ENCODE results near the gene ADCYAP1.

ADCYAP1 gene

DNA sequence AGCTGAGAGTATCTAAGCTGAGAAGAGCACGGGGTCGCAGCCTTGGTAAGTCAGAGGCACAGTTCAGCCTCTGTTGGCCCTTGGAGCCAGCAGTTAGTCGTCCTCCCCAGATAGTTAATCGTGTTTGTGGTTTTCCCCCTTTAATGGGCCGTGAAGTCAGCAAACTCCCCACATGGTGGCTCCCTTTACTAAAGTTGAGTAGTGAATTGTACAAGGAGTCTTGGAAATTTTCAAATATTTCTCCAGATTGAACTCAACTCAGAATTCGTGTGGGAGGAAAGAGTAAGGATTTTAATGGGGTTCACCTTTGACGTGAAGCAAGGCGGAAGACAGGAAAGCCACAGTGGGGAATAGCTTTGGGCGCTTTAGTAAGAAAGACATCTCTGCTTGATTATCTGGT, 2.4 kb upstream of the ADCYAP1 start:
- H3K27ac ChIP-seq (ENCODE audit: low read length) = no peak overlapping the region
- H3K9ac ChIP-seq (ENCODE audit: low read depth, low read length) = no peak overlapping the region
- no peaks in the 10 kb centered on the region; the same call in 1 of the 2 replicates for H3K9me3 ChIP-seq (ENCODE audit: insufficient read depth, low read depth, low read length)
- H3K4me1 ChIP-seq (ENCODE audit: insufficient read depth, low read length) = peaks cover 9% of the 10 kb centered on the region; the same call in 1 of the 2 replicates
- no peak overlapping the region for H3K4me3 ChIP-seq (ENCODE audit: low read length)
- H3K27me3 ChIP-seq (ENCODE audit: insufficient read depth, low read length) = peaks cover 83% of the 10 kb centered on the region
- H3K36me3 ChIP-seq (ENCODE audit: insufficient read depth, low read depth, low read length) = no peaks in the 10 kb centered on the region

DNA sequence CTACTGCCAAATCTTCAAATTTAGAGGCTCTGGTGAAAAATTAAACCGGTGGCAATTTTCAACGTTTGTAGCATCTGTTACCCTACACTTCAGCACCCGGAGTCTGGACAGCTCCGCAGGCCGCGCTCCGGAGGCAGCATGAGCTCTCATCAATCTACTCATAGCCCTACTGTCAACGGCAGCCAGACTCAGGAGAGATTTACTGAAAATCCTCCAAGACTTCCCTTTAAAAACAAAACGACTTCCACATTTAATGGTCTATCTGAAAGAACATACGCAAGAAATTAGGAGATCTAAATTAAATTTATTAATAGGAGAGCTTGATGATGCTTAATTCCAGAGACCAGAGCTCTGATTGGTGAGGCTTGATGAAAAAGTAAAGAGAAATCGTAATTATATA, 970 bp upstream of the ADCYAP1 start:
- no peak overlapping the region for H3K9ac ChIP-seq (ENCODE audit: low read depth, low read length)
- no peaks in the 10 kb centered on the region for H3K36me3 ChIP-seq (ENCODE audit: insufficient read depth, low read depth, low read length)
- peaks cover 97% of the 10 kb centered on the region for H3K27me3 ChIP-seq (ENCODE audit: insufficient read depth, low read length)
- no peak overlapping the region for H3K27ac ChIP-seq (ENCODE audit: low read length)
- peaks cover 12% of the 10 kb centered on the region; the same call in 1 of the 2 replicates for H3K4me1 ChIP-seq (ENCODE audit: insufficient read depth, low read length)
- H3K4me3 ChIP-seq (ENCODE audit: low read length) = no peak overlapping the region
- peaks cover 2% of the 10 kb centered on the region; the same call in 1 of the 2 replicates for H3K9me3 ChIP-seq (ENCODE audit: insufficient read depth, low read depth, low read length)

DNA sequence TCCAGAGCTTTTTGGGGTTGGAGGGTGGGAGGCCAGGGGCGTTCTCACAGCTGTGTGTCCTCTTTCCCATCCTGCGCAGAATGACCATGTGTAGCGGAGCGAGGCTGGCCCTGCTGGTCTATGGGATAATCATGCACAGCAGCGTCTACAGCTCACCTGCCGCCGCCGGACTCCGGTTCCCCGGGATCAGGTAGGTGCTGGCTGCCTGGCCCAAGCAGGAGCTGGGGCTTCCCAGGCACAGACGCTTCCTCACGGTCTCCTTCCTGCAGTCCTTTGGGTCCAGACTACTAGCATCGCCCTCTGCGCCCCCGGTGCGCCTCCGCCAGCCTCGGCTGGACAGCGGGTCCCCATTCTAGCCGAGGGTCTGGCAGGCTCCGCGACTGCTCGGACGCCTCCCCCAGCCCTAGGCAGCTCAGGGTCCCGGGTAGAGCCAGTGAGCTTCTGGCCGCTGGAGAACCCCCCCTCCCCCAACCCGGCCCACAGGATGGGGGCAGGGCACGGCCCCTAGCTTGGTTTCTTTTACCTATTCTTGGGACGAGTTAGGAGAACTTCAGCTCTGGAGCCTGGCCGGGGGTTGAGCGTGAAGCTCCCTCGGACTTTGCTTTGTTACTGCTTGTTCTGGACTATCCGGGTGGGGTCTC, 756 bp downstream of the ADCYAP1 start:
- peaks cover 100% of the 10 kb centered on the region for H3K27me3 ChIP-seq (ENCODE audit: insufficient read depth, low read length)
- H3K4me1 ChIP-seq (ENCODE audit: insufficient read depth, low read length) = peaks cover 14% of the 10 kb centered on the region; the same call in 1 of the 2 replicates
- H3K36me3 ChIP-seq (ENCODE audit: insufficient read depth, low read depth, low read length) = no peaks in the 10 kb centered on the region

DNA sequence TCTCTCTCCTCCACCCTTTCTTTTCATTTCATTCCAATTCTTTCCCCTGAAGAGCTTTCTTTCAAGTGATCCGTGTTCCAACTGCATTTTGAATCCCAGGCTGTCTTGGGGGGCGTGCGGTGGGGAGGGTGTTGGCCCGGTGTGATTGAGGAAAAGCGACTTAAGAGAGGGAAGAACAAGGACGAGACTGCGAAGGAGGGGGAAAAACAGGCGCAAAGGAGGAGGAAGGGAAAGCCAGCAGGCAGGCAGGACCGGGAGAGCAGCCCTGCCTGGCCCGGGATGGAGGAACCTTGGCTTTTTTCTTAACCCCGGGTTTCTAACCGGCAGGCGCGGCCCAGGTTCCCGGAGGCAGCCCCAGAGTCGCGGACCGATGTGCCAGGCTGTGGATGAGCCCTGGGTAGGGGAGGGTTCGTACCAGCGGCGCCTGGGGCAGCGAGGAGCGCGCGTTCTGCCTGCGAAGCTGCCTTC, 1.3 kb downstream of the ADCYAP1 start:
- peaks cover 14% of the 10 kb centered on the region; the same call in 1 of the 2 replicates for H3K4me1 ChIP-seq (ENCODE audit: insufficient read depth, low read length)
- H3K27me3 ChIP-seq (ENCODE audit: insufficient read depth, low read length) = peaks cover 100% of the 10 kb centered on the region
- peaks cover 3% of the 10 kb centered on the region; the same call in 1 of the 2 replicates for H3K9me3 ChIP-seq (ENCODE audit: insufficient read depth, low read depth, low read length)
- H3K36me3 ChIP-seq (ENCODE audit: insufficient read depth, low read depth, low read length) = no peaks in the 10 kb centered on the region
- no peak overlapping the region for H3K27ac ChIP-seq (ENCODE audit: low read length)
- H3K4me3 ChIP-seq (ENCODE audit: low read length) = peak overlapping the region; percentile 71
- H3K9ac ChIP-seq (ENCODE audit: low read depth, low read length) = no peak overlapping the region

More for the DNA sequence above, 756 bp downstream of the ADCYAP1 start:
- Histone ChIP-seq H3K9ac (ENCODE audit: low read depth, low read length) (no peak overlapping the region), H3K27ac (ENCODE audit: low read length) (no peak overlapping the region), H3K9me3 (ENCODE audit: insufficient read depth, low read depth, low read length) (peaks cover 3% of the 10 kb centered on the region; the same call in 1 of the 2 replicates), H3K4me3 (ENCODE audit: low read length) (peak overlapping the region; percentile 71)

DNA sequence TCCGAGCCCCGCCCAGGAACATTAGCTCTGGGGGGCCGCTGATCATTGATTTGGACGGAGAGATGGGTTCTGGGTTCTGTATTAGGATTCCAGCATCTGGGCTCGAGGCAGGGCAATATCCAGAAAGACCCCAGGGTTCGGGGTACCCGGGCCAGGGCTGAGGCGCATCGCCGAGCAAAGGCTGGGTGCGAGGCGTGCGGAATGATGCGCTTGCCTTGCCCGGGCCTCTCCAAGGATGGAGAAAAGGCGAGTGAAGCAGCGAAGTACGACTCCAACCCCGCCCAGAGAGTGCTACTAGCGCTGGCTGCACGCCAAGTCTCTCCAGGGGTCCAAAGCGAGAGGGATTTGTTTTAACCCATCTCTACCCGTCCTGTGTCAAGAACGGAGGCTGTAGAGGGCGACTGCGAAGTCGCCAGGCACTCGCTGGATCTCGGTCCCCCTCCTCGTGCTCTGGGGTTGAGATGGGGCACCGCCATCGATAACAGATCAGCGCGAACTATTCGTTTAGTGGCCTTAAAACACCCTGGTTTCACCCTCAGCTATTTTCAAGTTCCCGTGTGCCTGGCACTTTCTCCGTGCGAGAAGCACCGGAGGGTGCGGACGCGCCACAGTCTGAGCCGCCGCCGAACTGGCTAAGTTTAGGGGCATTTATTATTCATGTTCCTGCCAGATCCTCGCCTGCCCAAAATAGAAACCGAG, 1.9 kb downstream of the ADCYAP1 start:
- H3K27me3 ChIP-seq (ENCODE audit: insufficient read depth, low read length) = peaks cover 100% of the 10 kb centered on the region
- peaks cover 9% of the 10 kb centered on the region; the same call in 1 of the 2 replicates for H3K4me1 ChIP-seq (ENCODE audit: insufficient read depth, low read length)
- no peak overlapping the region for H3K27ac ChIP-seq (ENCODE audit: low read length)
- no peaks in the 10 kb centered on the region for H3K36me3 ChIP-seq (ENCODE audit: insufficient read depth, low read depth, low read length)
- peaks cover 3% of the 10 kb centered on the region; the same call in 1 of the 2 replicates for H3K9me3 ChIP-seq (ENCODE audit: insufficient read depth, low read depth, low read length)
- H3K4me3 ChIP-seq (ENCODE audit: low read length) = peak overlapping the region; percentile 71
- no peak overlapping the region for H3K9ac ChIP-seq (ENCODE audit: low read depth, low read length)

DNA sequence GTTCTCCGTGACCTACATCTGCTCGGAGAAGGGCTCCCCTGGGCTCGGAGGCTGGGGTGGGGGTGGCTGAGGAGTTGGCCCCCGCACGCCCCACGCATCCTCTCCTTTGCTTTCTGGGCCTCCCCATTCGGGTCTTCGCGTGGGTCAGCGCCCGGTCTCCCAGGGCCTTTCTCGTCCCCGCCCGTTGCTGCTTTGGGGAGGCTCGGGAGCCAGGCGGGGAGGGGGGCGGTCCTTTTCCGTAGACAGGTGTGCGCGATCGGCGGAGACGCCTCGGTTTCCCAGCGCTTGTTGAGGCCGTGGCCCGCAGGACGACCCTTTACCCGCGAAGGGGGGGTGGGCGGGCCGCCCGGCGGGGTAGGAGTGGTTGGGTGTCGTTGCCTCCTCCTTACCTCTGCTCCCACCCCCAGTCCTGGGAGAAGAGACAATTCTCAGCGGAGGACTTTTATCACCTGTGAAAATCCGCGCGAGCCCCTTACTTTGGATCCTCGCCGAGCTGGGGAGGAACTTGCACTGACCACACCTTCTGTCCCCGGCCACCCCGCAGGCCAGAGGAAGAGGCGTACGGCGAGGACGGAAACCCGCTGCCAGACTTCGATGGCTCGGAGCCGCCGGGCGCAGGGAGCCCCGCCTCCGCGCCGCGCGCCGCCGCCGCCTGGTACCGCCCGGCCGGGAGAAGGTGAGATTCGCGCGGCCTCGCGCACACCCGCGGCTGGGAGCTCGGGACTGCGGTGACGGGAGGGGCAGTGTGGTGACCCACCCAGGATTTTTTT, 2.6 kb downstream of the ADCYAP1 start:
- H3K4me3 ChIP-seq (ENCODE audit: low read length) = peak overlapping the region; percentile 71
- no peak overlapping the region for H3K27ac ChIP-seq (ENCODE audit: low read length)
- H3K27me3 ChIP-seq (ENCODE audit: insufficient read depth, low read length) = peaks cover 100% of the 10 kb centered on the region
- H3K36me3 ChIP-seq (ENCODE audit: insufficient read depth, low read depth, low read length) = no peaks in the 10 kb centered on the region
- no peak overlapping the region for H3K9ac ChIP-seq (ENCODE audit: low read depth, low read length)
- H3K9me3 ChIP-seq (ENCODE audit: insufficient read depth, low read depth, low read length) = peaks cover 3% of the 10 kb centered on the region; the same call in 1 of the 2 replicates
- H3K4me1 ChIP-seq (ENCODE audit: insufficient read depth, low read length) = peaks cover 5% of the 10 kb centered on the region; the same call in 1 of the 2 replicates

DNA sequence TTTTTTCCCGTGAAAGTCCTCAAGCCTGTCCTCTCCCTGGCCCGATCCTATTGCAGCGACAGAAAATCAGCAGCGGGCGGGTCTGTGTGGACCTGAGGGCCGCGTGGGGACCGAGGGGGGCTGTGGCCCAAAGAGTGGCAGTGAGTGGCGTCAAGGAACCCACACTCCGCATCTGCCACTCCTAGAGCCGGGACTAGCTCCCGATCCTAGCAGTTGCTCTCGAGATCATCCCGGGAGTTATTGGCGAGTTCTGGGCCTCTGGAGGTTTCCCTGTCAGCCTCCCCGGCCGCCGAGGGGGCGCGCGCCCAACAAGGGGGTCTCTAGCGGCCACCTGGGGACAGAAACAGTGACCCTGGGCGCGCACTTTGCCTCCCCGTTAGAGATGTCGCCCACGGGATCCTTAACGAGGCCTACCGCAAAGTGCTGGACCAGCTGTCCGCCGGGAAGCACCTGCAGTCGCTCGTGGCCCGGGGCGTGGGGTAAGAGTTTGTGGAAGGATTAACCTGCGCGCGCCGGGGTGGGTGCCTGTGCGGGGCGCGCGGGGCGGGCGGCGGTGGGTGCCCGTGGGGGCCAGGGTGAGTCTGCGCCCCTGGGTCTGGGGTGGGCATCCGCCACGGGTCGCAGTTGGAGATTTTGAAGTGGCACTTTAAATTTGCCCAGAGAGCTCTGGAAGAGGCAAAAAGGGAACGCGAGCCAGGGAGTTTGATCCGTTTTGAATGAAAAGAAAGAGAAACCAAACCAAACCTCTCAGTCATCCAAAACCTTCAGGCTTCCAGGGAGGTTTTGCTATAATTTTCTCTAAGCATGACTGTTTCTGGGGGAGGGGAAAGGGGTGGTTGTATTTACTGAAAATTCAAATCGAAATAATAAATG, 3.5 kb downstream of the ADCYAP1 start:
- peaks cover 100% of the 10 kb centered on the region for H3K27me3 ChIP-seq (ENCODE audit: insufficient read depth, low read length)
- peaks cover 5% of the 10 kb centered on the region; the same call in 1 of the 2 replicates for H3K4me1 ChIP-seq (ENCODE audit: insufficient read depth, low read length)
- no peak overlapping the region for H3K27ac ChIP-seq (ENCODE audit: low read length)
- H3K9me3 ChIP-seq (ENCODE audit: insufficient read depth, low read depth, low read length) = peaks cover 3% of the 10 kb centered on the region; the same call in 1 of the 2 replicates
- H3K36me3 ChIP-seq (ENCODE audit: insufficient read depth, low read depth, low read length) = no peaks in the 10 kb centered on the region
- peak overlapping the region; percentile 71; the same call in 1 of the 2 replicates for H3K4me3 ChIP-seq (ENCODE audit: low read length)
- no peak overlapping the region for H3K9ac ChIP-seq (ENCODE audit: low read depth, low read length)

DNA sequence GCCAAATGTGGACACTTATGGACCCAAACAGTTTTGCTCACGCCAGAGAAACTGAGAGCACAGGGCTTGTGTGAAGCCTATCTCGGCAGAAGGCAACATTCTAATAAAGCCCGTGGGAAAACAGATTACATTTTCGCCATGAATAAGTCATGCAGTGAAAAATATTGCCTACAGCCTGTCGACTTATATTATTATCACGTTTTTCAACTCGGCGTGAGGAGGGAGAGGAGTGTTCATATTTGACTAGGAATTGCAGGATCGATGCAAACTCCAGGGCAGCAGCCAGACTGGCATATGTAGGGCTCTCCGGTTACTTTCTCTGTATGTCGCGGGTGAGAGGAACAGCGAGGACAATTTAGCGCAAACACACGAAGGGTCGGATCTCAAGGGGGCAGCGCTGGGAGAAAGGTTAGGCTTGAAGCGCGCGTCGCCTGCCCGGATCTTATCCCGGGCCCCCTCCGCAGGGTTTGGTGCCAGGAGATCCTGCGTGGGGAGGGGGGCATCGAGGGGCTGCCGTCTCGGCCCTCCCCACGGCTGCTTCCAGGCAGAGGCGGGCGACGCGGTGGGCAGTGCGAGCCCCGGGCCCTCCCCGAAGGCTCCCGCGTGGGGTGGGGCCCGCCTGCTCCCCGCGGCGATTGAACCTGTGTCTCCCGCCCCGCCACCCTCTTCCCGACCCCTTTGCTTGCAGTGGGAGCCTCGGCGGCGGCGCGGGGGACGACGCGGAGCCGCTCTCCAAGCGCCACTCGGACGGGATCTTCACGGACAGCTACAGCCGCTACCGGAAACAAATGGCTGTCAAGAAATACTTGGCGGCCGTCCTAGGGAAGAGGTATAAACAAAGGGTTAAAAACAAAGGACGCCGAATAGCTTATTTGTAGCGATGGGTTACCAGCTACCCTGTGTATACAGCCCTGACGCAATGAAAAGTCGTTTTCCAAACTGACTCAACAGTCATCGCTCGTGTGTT, 4.4 kb downstream of the ADCYAP1 start:
- H3K4me3 ChIP-seq (ENCODE audit: low read length) = peak overlapping the region; percentile 23
- peaks cover 5% of the 10 kb centered on the region; the same call in 1 of the 2 replicates for H3K4me1 ChIP-seq (ENCODE audit: insufficient read depth, low read length)
- H3K27ac ChIP-seq (ENCODE audit: low read length) = no peak overlapping the region
- H3K36me3 ChIP-seq (ENCODE audit: insufficient read depth, low read depth, low read length) = no peaks in the 10 kb centered on the region
- H3K9me3 ChIP-seq (ENCODE audit: insufficient read depth, low read depth, low read length) = peaks cover 3% of the 10 kb centered on the region; the same call in 1 of the 2 replicates
- H3K27me3 ChIP-seq (ENCODE audit: insufficient read depth, low read length) = peaks cover 98% of the 10 kb centered on the region
- H3K9ac ChIP-seq (ENCODE audit: low read depth, low read length) = no peak overlapping the region

DNA sequence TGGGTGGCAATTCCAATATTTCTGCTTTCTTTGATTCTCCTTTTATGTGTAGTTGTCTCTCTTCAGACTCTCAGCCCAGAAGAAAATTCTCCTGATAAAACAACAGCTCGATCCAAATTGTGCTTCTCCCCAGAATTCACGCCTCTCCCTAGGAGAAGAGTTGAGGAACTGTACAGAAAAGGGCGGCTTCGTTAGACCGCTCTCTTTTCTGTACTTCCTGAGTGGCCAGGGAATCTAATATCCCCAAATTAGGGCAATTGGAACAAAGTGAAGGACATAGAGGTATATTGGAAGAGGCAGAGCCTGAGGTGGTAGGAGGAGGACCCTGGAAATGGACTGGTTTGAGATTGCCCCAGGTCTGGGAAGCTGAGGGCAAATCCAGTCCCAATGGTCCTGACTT, 5.6 kb downstream of the ADCYAP1 start:
- H3K4me3 ChIP-seq (ENCODE audit: low read length) = no peak overlapping the region
- no peak overlapping the region for H3K27ac ChIP-seq (ENCODE audit: low read length)
- peaks cover 92% of the 10 kb centered on the region for H3K27me3 ChIP-seq (ENCODE audit: insufficient read depth, low read length)
- H3K4me1 ChIP-seq (ENCODE audit: insufficient read depth, low read length) = 0 out of 2 replicates have a peak, but pooled peaks cover 5% of the 10 kb centered on the region
- peaks cover 3% of the 10 kb centered on the region; the same call in 1 of the 2 replicates for H3K9me3 ChIP-seq (ENCODE audit: insufficient read depth, low read depth, low read length)
- H3K36me3 ChIP-seq (ENCODE audit: insufficient read depth, low read depth, low read length) = no peaks in the 10 kb centered on the region
- no peak overlapping the region for H3K9ac ChIP-seq (ENCODE audit: low read depth, low read length)

DNA sequence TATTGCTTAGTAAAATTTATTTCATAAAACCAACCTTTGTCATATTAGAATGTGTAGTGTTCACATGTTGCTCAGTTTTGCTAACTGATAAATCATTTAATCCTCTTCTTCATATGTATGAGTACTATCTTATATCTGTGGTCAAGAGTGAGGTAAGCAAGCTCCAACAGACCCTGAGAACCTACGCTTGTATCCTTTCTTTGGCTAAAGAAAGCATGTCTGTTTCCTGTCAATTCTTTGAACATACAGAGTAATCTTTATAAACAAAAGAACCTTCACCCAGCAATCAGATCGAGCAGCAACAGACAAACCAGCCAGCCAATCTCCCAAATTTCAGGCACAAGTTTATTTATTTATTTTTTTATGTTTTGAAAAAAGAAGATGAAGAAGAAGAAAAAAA, 6.4 kb downstream of the ADCYAP1 start:
- H3K4me3 ChIP-seq (ENCODE audit: low read length) = no peak overlapping the region
- H3K9ac ChIP-seq (ENCODE audit: low read depth, low read length) = no peak overlapping the region
- no peaks in the 10 kb centered on the region for H3K36me3 ChIP-seq (ENCODE audit: insufficient read depth, low read depth, low read length)
- H3K9me3 ChIP-seq (ENCODE audit: insufficient read depth, low read depth, low read length) = peaks cover 3% of the 10 kb centered on the region; the same call in 1 of the 2 replicates
- H3K4me1 ChIP-seq (ENCODE audit: insufficient read depth, low read length) = 0 out of 2 replicates have a peak, but pooled peaks cover 5% of the 10 kb centered on the region
- no peak overlapping the region for H3K27ac ChIP-seq (ENCODE audit: low read length)
- peaks cover 84% of the 10 kb centered on the region for H3K27me3 ChIP-seq (ENCODE audit: insufficient read depth, low read length)

All from iPS-20b (cell line).